ENCODE data around the gene DUSP15. TPM values are rescaled to one million over a fixed set of nuclear protein-coding genes. Genes with fewer than 3 reads are reported as not detected.

Gene DUSP15
- total and polyA plus RNA-seq, 4 donors: 0.35 to 0.61 (median 0.42) TPM; not detected in 1

- TF ChIP-seq REST (IDR thresholded peaks at IDR 0.05) (no peak), TAF1 (conservative IDR thresholded peaks at IDR 0.05) (no peak), EGR1 (IDR thresholded peaks at IDR 0.05; ENCODE audit: low read depth in 2 of 2) (no peak), NR2F2 (IDR thresholded peaks at IDR 0.05) (no peak), JUND (IDR thresholded peaks at IDR 0.05) (no peak), FOXA2 (IDR thresholded peaks at IDR 0.05) (no peak), GABPA (IDR thresholded peaks at IDR 0.05 in 1 of 2, conservative IDR thresholded peaks at IDR 0.05 in 1 of 2) (no peak), SP1 (IDR thresholded peaks at IDR 0.05) (no peak)
These were observed 45.4 kb upstream of the DUSP15 start (continued) for GRCh38 chr20:31915491-31916280.

- Histone ChIP-seq H3K27ac (ENCODE audit: low read depth in 1 of 2, low read length in 2 of 2) (no peak overlapping the region), H3K4me1 (ENCODE audit: control insufficient read depth in 4 of 4, insufficient read depth in 4 of 4, low read length in 3 of 4) (no peaks in the 10 kb centered on the region), H3K9me3 (ENCODE audit: control insufficient read depth in 4 of 4, low read length in 3 of 4) (no peaks in the 10 kb centered on the region), H3K36me3 (ENCODE audit: control insufficient read depth in 4 of 4, insufficient read depth in 3 of 4, low read depth in 1 of 4, low read length in 3 of 4) (no peaks in the 10 kb centered on the region), H3K4me3 (ENCODE audit: low read depth in 1 of 3, low read length in 3 of 3) (no peak overlapping the region), H3K27me3 (ENCODE audit: control insufficient read depth in 4 of 4, insufficient read depth in 4 of 4, low read length in 3 of 4) (peaks cover 0 to 4% (median 0%) of the 10 kb centered on the region in 4 donors), H3K9ac (ENCODE audit: low read depth in 1 of 2, low read length in 2 of 2) (no peak overlapping the region)
- WGBS: 83% methylated on average over 5 of the region's 5 CpGs
- TF ChIP-seq CTCF (IDR thresholded peaks at IDR 0.05; ENCODE audit: low read depth, low read length, missing input control) (no peak), NR2F2 (IDR thresholded peaks at IDR 0.05) (no peak), TAF1 (conservative IDR thresholded peaks at IDR 0.05) (no peak), MAX (IDR thresholded peaks at IDR 0.05) (no peak), SP1 (IDR thresholded peaks at IDR 0.05) (no peak)
- no peak for DNase-seq (ENCODE audit: low spot score)
These were observed 43.8 kb upstream of the DUSP15 start for GRCh38 chr20:31914170-31914569.

- H3K36me3 ChIP-seq (ENCODE audit: control insufficient read depth in 4 of 4, insufficient read depth in 3 of 4, low read depth in 1 of 4, low read length in 3 of 4): no peaks in the 10 kb centered on the region
- no peak for DNase-seq (ENCODE audit: low spot score)
- H3K4me1 ChIP-seq (ENCODE audit: control insufficient read depth in 4 of 4, insufficient read depth in 4 of 4, low read length in 3 of 4): no peaks in the 10 kb centered on the region
- H3K9ac ChIP-seq (ENCODE audit: low read depth in 1 of 2, low read length in 2 of 2): no peak overlapping the region
- peaks cover 0 to 4% (median 0%) of the 10 kb centered on the region in 4 donors for H3K27me3 ChIP-seq (ENCODE audit: control insufficient read depth in 4 of 4, insufficient read depth in 4 of 4, low read length in 3 of 4)
- H3K27ac ChIP-seq (ENCODE audit: low read depth in 1 of 2, low read length in 2 of 2): no peak overlapping the region
- 80% methylated on average over 15 of the region's 15 CpGs for WGBS
- H3K4me3 ChIP-seq (ENCODE audit: low read depth in 1 of 3, low read length in 3 of 3): no peak overlapping the region
- H3K9me3 ChIP-seq (ENCODE audit: control insufficient read depth in 4 of 4, low read length in 3 of 4): no peaks in the 10 kb centered on the region
- TF ChIP-seq FOXA2 (IDR thresholded peaks at IDR 0.05): no peak
- no peak for TF ChIP-seq TAF1 (conservative IDR thresholded peaks at IDR 0.05)
- TF ChIP-seq ZBTB33 (IDR thresholded peaks at IDR 0.05): no peak
- TF ChIP-seq MAX (IDR thresholded peaks at IDR 0.05): no peak
- TF ChIP-seq YY1 (IDR thresholded peaks at IDR 0.05): no peak
- TF ChIP-seq CTCF (IDR thresholded peaks at IDR 0.05; ENCODE audit: low read depth, low read length, missing input control): no peak
- no peak for TF ChIP-seq RAD21 (IDR thresholded peaks at IDR 0.05)
- no peak for TF ChIP-seq HNF4G (IDR thresholded peaks at IDR 0.05)
- no peak for TF ChIP-seq NR2F2 (IDR thresholded peaks at IDR 0.05)
- TF ChIP-seq JUND (IDR thresholded peaks at IDR 0.05): no peak
These were observed 43.3 kb upstream of the DUSP15 start for GRCh38 chr20:31913431-31914157.
